HepG2 (cell line): ENCODE measurements around the gene SERPINB7. TPM values are rescaled to one million over a fixed set of nuclear protein-coding genes. Genes with fewer than 3 reads are reported as not detected.

ENCODE experiments used
- ATAC-seq: fragments of 200-7000 bp; cut with Tn5 transposase; 3 replicates; pipeline ENCODE4 v1.9.1; 2020; ENCODE audit warnings: mild to moderate bottlenecking, moderate library complexity
- BruUV-seq: library from RNA; stranded (reverse); fragments of 400-500 nt; replicated peaks from 2 replicates; lab custom pipeline; 2021; lab: Mats Ljungman, UMichigan
- CTCF ChIA-PET: fragments of 300-600 bp; formaldehyde crosslinking; extraction: SDS; loops from one replicate; lab custom pipeline; 2021; ENCODE audit warnings: low total read pairs, inconsistent platforms, low intra/inter-chr PET ratio; lab: Yijun Ruan, JAX
- POLR2A ChIA-PET: fragments of 350-600 bp; sonication (Branson Sonifier 250); formaldehyde crosslinking; loops from one replicate; lab custom pipeline; 2020; ENCODE audit warnings: antibody characterized with exemption, inconsistent platforms; lab: Yijun Ruan, JAX
- DNase-seq: peaks from one replicate; pipeline ENCODE4 v3.0.0-alpha.2; 2015; ENCODE audit warnings: low spot score
- FAIRE-seq: peaks from 3 replicates; lab custom pipeline; 2011; peaks lifted over from hg19 to GRCh38; lab: Jason Lieb, UNC
- H2AFZ ChIP-seq: one replicate; pipeline ENCODE4 v1.6.1; 2011; ENCODE audit warnings: low read length, inconsistent platforms
- H3K27ac ChIP-seq: fragments of 300-600 bp; 3 replicates; pipeline ENCODE4 v1.8.0; 2011; ENCODE audit warnings: mixed run types, mild to moderate bottlenecking, mixed read lengths, low read length, inconsistent platforms; ENCODE audit not compliant: insufficient read depth; ENCODE audit errors: extremely low read length
- H3K27me3 ChIP-seq, 2 experiments: fragments of 200-600 bp in 1 of 2; 2 replicates in 1 of 2; 3 replicates in 1 of 2; pipeline versions ENCODE4 v1.6.0 to v1.8.0; 2011; ENCODE audit warnings: low read length in 2 of 2, mild to moderate bottlenecking in 2 of 2, moderate library complexity in 2 of 2, inconsistent platforms in 1 of 2; ENCODE audit not compliant: insufficient read depth in 2 of 2, control insufficient read depth in 1 of 2
- H3K36me3 ChIP-seq, 2 experiments: fragments of 200-600 bp in 1 of 2; replicated peaks in 1 of 2; 2 replicates in 1 of 2; 3 replicates in 1 of 2; pipeline versions ENCODE4 v1.5.1 to v1.8.0; 2011; ENCODE audit warnings: low read length in 2 of 2, inconsistent platforms in 1 of 2; ENCODE audit not compliant: insufficient read depth in 2 of 2, control insufficient read depth in 1 of 2
- H3K4me1 ChIP-seq: 2 replicates; pipeline ENCODE4 v1.5.1; 2012; ENCODE audit warnings: low read length, inconsistent platforms; ENCODE audit not compliant: insufficient read depth
- H3K4me2 ChIP-seq: 2 replicates; pipeline ENCODE4 v1.6.0; 2011; ENCODE audit warnings: low read depth, low read length, inconsistent platforms
- H3K4me3 ChIP-seq, 3 experiments: fragments of 200-600 bp in 1 of 3; sonication (generic), shearing (Covaris generic) in 1 of 3; replicated peaks in 1 of 3; 2 replicates each; pipeline ENCODE4 v1.5.1; 2011 to 2016; ENCODE audit warnings: low read length in 3 of 3, inconsistent platforms in 2 of 3, low read depth in 2 of 3, mild to moderate bottlenecking in 2 of 3, control low read depth in 1 of 3, mixed read lengths in 1 of 3; ENCODE audit not compliant: insufficient read depth in 1 of 3
- H3K79me2 ChIP-seq: one replicate; pipeline ENCODE4 v1.6.1; 2011; ENCODE audit warnings: low read length, inconsistent platforms; ENCODE audit not compliant: insufficient read depth
- H3K9ac ChIP-seq: 2 replicates; pipeline ENCODE4 v1.6.0; 2011; ENCODE audit warnings: mild to moderate bottlenecking, low read depth, low read length, inconsistent platforms; ENCODE audit not compliant: insufficient read depth
- H3K9me3 ChIP-seq: 2 replicates; pipeline ENCODE4 v1.5.1; 2012; ENCODE audit warnings: mild to moderate bottlenecking, low read length
- H4K20me1 ChIP-seq: 2 replicates; pipeline ENCODE4 v1.6.0; 2011; ENCODE audit warnings: inconsistent platforms, mild to moderate bottlenecking, low read length, moderate library complexity; ENCODE audit not compliant: insufficient read depth
- CSRNP2 ChIP-seq: sonication (generic); formaldehyde crosslinking; conservative IDR thresholded peaks from 2 replicates; pipeline ENCODE4 v1.8.0; 2022; ENCODE audit warnings: low read depth, missing genetic modification reagents
- EP300 ChIP-seq, 3 experiments: sonication (generic) in 1 of 3; formaldehyde crosslinking in 1 of 3; IDR thresholded peaks; 2 replicates each; pipeline versions ENCODE4 v1.5.1 to v1.6.1; 2011 to 2020; ENCODE audit warnings: low read depth in 2 of 3, low read length in 2 of 3, borderline replicate concordance in 1 of 3, improper control_type of control experiment in 1 of 3, mild to moderate bottlenecking in 1 of 3, missing genetic modification reagents in 1 of 3, moderate library complexity in 1 of 3
- FOXA1 ChIP-seq, 2 experiments: fragments of 450-650 bp in 1 of 2; sonication (generic) in 1 of 2; formaldehyde crosslinking in 1 of 2; IDR thresholded peaks; 2 replicates each; pipeline versions ENCODE4 v1.4.0 to v1.6.1; 2016 to 2020; ENCODE audit warnings: missing genetic modification reagents in 1 of 2
- FOXC1 ChIP-seq: sonication (generic); formaldehyde crosslinking; IDR thresholded peaks from 2 replicates; pipeline ENCODE4 v1.8.0; 2022; ENCODE audit warnings: mild to moderate bottlenecking, missing genetic modification reagents, borderline replicate concordance
- ZMYM4 ChIP-seq: sonication (generic); formaldehyde crosslinking; IDR thresholded peaks from 2 replicates; pipeline ENCODE4 v1.8.1; 2023; ENCODE audit warnings: mild to moderate bottlenecking, missing genetic modification reagents
- WGBS: methylation state at CpG from one replicate; pipeline ENCODE4 v1.1.6; 2017; ENCODE audit warnings: low lambda C conversion rate; 5-methylcytosine and 5-hydroxymethylcytosine counted together
- in situ Hi-C: cut with HindIII; loops from 2 replicates; pipeline ENCODE4 v1.10.0; 2017; ENCODE audit warnings: low pct_unique_long_range_greater_than_20kb; ENCODE audit not compliant: extremely low pct_ligation_motif_present
- intact Hi-C: fragments of 100-400 bp; cut with micrococcal nuclease; formaldehyde crosslinking; loops from one replicate; pipeline ENCODE4 v1.10.0; 2022; ENCODE audit not compliant: unreplicated experiment
- polyA plus RNA-seq, 8 experiments: library from polyadenylated mRNA; depleted of rRNA in 3 of 8; stranded (reverse) in 7 of 8; unstranded in 1 of 8; fragments of >200 nt; fragmentation: Illumina TruSeq in 4 of 8; extraction: Trizol in 4 of 8; gene quantifications; 2 replicates each; pipeline versions ENCODE4 v1.2.1 to v1.2.3, GENCODE V29; 2011 to 2016; ENCODE audit warnings: low read depth in 4 of 8, missing spikeins in 1 of 8, mixed read lengths in 1 of 8; ENCODE audit not compliant: insufficient read depth in 1 of 8
- total RNA-seq, 5 experiments: library from RNA; depleted of rRNA; stranded (reverse); fragments of >200 nt; fragmentation: Illumina TruSeq; extraction: Trizol; gene quantifications; 2 replicates each; pipeline ENCODE4 v1.2.3, GENCODE V29; 2016; ENCODE audit warnings: low read depth in 1 of 5

The SERPINB7 gene
- total and polyA plus RNA-seq, 2 of the 13 experiments (the other 11 are each of a cell fraction or from before 2014, with no cell fraction given) = not detected

GRCh38 chr18:63762518-63762917, 12.7 kb upstream of the SERPINB7 start (continued):
- TF ChIP-seq EP300 (IDR thresholded peaks at IDR 0.05; ENCODE audit: low read depth in 2 of 2, low read length in 2 of 2) (no peak), EP300 (CRISPR knock-in tag; IDR thresholded peaks at IDR 0.05; ENCODE audit: borderline replicate concordance) (no peak)

GRCh38 chr18:63763831-63764600, 11.2 kb upstream of the SERPINB7 start:
- Histone ChIP-seq H3K27me3 (no peaks in the 10 kb centered on the region), H3K9me3 (peaks cover 19% of the 10 kb centered on the region; the same call in 1 of the 2 replicates), H3K9ac (no peak overlapping the region), H3K36me3 (no peaks in the 10 kb centered on the region), H3K4me2 (no peak overlapping the region), H2AFZ (no peak overlapping the region), H3K27ac (no peak overlapping the region), H3K4me3 (no peak overlapping the region), H3K4me1 (no peaks in the 10 kb centered on the region), H4K20me1 (no peaks in the 10 kb centered on the region), H3K79me2 (no peaks in the 10 kb centered on the region)
- POLR2A ChIA-PET = no interaction called here
- no peak for DNase-seq
- in situ Hi-C loops (no loop called here), intact Hi-C loops (no loop called here)
- 0% methylated on average over 3 of the region's 3 CpGs for WGBS
- CTCF ChIA-PET = no interaction called here
- no peak for FAIRE-seq
- no TSS peak for BruUV-seq
- ATAC-seq = no peak
- TF ChIP-seq ZMYM4 (no peak), CSRNP2 (no peak), FOXA1 (IDR thresholded peaks at IDR 0.05) (no peak), FOXA1 (CRISPR knock-in tag; IDR thresholded peaks at IDR 0.05) (no peak), FOXC1 (CRISPR knock-in tag) (no peak)
